ENCODE data around the gene CACNA1D. TPM values are rescaled to one million over a fixed set of nuclear protein-coding genes. Genes with fewer than 3 reads are reported as not detected.

The CACNA1D gene
- total RNA-seq, 1 donor from 2014 or later: 2.8 TPM

DNA sequence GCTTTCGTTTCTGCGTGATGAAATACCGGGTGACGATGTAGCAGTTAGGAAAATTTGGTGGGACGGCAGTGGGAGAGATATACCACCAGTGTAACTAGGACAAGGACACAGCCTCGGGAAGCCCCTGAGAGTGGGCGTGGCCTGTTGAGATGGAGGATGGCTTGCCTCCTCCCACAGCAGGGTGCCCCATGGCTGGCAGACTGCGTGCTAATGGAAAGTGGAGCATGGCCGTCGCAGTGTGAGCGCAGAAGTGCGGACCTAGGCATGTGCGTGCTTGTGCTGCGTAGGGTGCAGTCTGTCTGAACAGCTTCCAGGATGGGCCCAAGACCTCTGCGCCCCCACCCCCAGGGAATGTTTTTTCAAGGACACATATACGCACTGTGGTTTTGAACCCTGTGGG is 295.0 kb downstream of the CACNA1D start:
- no peak overlapping the region for H3K27ac Mint-ChIP-seq
- no peak overlapping the region for H3K4me3 Mint-ChIP-seq
- H3K36me3 Mint-ChIP-seq: no peaks in the 10 kb centered on the region
- DNase-seq (ENCODE audit: low spot score in 2 of 2, unreplicated experiment in 2 of 2): no peak
- H3K27me3 Mint-ChIP-seq (ENCODE audit: low read depth): peaks cover 30% of the 10 kb centered on the region
- TF ChIP-seq CTCF (IDR thresholded peaks at IDR 0.05; ENCODE audit: unreplicated experiment): no peak
- no peaks in the 10 kb centered on the region for H3K9me3 Mint-ChIP-seq
- H3K4me1 Mint-ChIP-seq: peaks cover 2% of the 10 kb centered on the region

GRCh38 chr3:53790470-53790869 is 296.1 kb downstream of the CACNA1D start:
- peaks cover 9% of the 10 kb centered on the region for H3K4me1 Mint-ChIP-seq
- H3K27ac Mint-ChIP-seq: no peak overlapping the region
- no peak for DNase-seq (ENCODE audit: low spot score in 2 of 2, unreplicated experiment in 2 of 2)
- peaks cover 30% of the 10 kb centered on the region for H3K27me3 Mint-ChIP-seq (ENCODE audit: low read depth)
- no peaks in the 10 kb centered on the region for H3K9me3 Mint-ChIP-seq
- no peak overlapping the region for H3K4me3 Mint-ChIP-seq
- TF ChIP-seq CTCF (IDR thresholded peaks at IDR 0.05; ENCODE audit: unreplicated experiment): no peak
- no peaks in the 10 kb centered on the region for H3K36me3 Mint-ChIP-seq

DNA sequence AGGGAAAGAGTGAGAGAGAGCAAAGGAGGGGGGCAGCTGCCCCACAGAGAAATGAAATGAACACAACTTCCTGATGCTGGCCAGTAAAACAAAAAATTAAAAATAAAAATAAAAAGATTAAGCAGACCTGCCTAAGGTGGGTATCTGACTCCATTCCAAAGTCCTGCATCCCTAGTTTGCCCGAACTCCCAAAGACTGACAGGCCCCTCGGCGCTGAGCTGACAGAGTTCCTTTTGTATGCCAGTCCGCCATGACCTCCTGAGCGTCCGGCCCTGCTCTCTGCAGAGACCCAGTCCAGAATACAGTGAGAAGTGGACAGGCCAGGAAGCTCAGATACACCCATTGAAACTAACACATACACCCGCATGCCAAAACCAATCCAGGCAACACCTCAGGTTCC is 296.9 kb downstream of the CACNA1D start:
- no peak for TF ChIP-seq CTCF (IDR thresholded peaks at IDR 0.05; ENCODE audit: unreplicated experiment)
- H3K27ac Mint-ChIP-seq: no peak overlapping the region
- H3K4me1 Mint-ChIP-seq: peaks cover 14% of the 10 kb centered on the region
- H3K4me3 Mint-ChIP-seq: no peak overlapping the region
- no peak for DNase-seq (ENCODE audit: low spot score in 2 of 2, unreplicated experiment in 2 of 2)
- no peaks in the 10 kb centered on the region for H3K9me3 Mint-ChIP-seq
- H3K27me3 Mint-ChIP-seq (ENCODE audit: low read depth): peaks cover 30% of the 10 kb centered on the region
- H3K36me3 Mint-ChIP-seq: no peaks in the 10 kb centered on the region

GRCh38 chr3:53792866-53793265 is 298.5 kb downstream of the CACNA1D start:
- Mint-ChIP-seq H3K27me3 (ENCODE audit: low read depth) (peaks cover 21% of the 10 kb centered on the region), H3K9me3 (no peaks in the 10 kb centered on the region), H3K27ac (no peak overlapping the region), H3K36me3 (no peaks in the 10 kb centered on the region), H3K4me3 (no peak overlapping the region), H3K4me1 (peaks cover 17% of the 10 kb centered on the region)
- DNase-seq (ENCODE audit: low spot score in 2 of 2, unreplicated experiment in 2 of 2): no peak
- TF ChIP-seq CTCF (IDR thresholded peaks at IDR 0.05; ENCODE audit: unreplicated experiment): no peak

DNA sequence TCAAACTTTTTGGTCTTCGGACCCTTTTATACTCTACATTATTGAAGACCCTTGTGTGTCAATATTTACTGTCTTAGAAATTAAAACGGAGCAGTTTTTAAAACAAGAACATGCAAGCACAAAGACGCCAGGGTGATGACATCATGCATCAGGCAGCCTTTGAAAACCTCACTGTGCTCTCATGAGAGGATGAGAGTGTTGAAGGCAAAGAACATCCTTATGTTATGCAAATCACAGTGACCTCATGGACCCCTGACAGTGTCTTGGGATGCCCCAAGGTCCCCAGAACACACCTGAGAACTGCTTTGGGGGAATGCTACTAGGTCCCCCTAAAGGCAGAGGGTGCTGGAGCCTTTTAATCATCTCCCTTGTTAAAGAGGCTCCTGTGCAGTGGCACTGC is 300.2 kb downstream of the CACNA1D start:
- H3K9me3 Mint-ChIP-seq: no peaks in the 10 kb centered on the region
- no peak overlapping the region for H3K27ac Mint-ChIP-seq
- peaks cover 6% of the 10 kb centered on the region for H3K27me3 Mint-ChIP-seq (ENCODE audit: low read depth)
- H3K36me3 Mint-ChIP-seq: no peaks in the 10 kb centered on the region
- TF ChIP-seq CTCF (IDR thresholded peaks at IDR 0.05; ENCODE audit: unreplicated experiment): no peak
- no peak for DNase-seq (ENCODE audit: low spot score in 2 of 2, unreplicated experiment in 2 of 2)
- H3K4me3 Mint-ChIP-seq: no peak overlapping the region
- peaks cover 17% of the 10 kb centered on the region for H3K4me1 Mint-ChIP-seq

GRCh38 chr3:53795176-53795575 is 300.8 kb downstream of the CACNA1D start:
- Mint-ChIP-seq H3K27me3 (ENCODE audit: low read depth) (peaks cover 2% of the 10 kb centered on the region), H3K36me3 (no peaks in the 10 kb centered on the region), H3K4me3 (no peak overlapping the region), H3K4me1 (peaks cover 17% of the 10 kb centered on the region), H3K9me3 (no peaks in the 10 kb centered on the region), H3K27ac (no peak overlapping the region)
- no peak for TF ChIP-seq CTCF (IDR thresholded peaks at IDR 0.05; ENCODE audit: unreplicated experiment)
- no peak for DNase-seq (ENCODE audit: low spot score in 2 of 2, unreplicated experiment in 2 of 2)
